NCI-H2196 (cell line): ENCODE results near the gene RNF135.
"Not testable (repeated sequence)": the region's sequence is repeated elsewhere in the genome, so short reads cannot be mapped to it uniquely, and the experiment has no call there.

ENCODE experiments used
- DNase-seq: peaks from one replicate; lab custom pipeline; 2025; ENCODE audit not compliant: unreplicated experiment; lab: John Stamatoyannopoulos, UW

Gene RNF135

DNA sequence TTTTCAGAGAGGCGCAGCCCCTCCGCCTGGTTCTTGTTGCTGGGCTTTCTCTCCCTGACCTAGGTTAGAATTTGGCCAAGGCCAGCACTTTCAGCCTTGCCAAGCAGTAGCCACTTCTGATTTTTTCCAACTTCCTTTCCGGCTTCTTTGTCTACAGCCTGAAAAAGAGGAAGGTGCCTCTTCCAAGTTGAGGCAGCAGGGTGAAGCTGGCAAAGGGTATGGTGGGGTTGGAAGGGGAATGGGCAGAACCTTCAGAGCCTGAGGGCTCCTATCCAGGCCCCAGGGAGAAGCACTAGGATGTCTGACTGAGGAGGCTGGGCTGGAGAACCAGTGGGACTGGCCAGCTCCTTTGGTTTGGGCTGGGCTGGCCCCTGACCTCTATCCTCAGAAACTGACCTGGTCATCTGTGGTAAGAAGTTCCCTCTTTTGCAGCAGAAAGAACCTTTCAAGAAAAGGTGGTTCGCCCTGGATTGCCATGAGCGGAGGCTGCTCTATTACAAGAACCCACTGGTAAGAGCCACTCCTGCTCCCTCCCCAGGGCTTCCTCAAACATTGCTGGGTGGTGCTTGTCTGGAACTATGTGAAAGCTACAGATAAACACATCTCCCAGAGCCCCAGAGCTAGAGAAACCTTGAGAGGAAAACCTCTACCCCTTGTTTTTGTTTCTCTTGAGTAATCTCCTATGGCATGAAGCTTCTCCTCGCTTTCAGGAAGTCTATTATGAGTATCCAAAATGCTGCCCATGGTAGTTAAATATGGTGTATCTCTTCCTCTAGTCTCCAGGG lies 16.6 kb upstream of the RNF135 start:
- DNase-seq = no peak

DNA sequence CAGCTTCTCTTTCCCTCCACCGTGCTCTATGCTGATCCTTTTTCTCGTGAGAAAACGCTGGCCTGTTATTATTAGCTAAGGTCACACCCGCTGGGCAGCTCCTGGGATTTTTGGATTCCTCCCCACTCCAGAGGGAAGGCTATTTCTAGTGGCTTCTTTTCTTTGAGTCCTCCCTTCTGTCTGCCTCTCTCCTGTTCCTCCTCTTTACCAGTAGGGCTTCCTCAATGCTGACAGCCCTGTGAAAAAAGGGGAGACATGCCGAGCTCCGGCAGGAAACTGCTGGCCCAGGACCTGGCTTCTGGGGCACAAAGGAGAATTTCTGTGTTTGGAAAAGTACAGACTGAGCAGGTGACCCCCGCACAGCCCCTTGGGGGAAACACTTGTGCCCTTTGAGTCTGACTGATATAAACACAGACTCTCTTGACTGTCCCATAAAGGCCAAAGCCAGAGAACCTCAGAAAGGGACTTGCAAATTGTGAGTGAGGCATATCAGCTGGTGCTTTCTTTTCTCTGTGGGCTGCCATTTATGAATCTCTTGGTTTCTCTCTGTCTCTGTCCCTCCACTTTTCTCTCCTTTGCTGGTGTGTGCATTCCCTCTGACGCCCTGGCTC lies 14.0 kb upstream of the RNF135 start:
- no peak for DNase-seq

DNA sequence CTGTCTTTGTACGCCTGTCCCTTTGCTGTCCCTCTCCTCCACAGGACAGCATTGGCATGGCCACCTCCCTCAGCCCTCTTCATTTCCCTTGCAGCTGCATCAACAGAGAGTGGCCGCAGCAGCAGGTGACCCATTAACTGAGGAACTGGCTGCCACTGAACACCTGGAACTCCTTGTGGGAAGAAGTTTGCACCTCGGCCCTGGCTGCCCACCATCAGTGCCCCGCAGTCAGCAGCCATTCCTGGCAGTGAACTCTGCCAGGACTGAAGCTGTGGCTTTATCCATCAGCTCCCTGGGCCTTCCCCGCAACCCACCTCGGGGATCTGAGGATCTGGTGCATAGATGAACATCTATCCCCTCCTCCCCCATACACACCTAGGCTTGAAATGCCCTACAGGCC lies 13.1 kb upstream of the RNF135 start:
- DNase-seq = no peak

DNA sequence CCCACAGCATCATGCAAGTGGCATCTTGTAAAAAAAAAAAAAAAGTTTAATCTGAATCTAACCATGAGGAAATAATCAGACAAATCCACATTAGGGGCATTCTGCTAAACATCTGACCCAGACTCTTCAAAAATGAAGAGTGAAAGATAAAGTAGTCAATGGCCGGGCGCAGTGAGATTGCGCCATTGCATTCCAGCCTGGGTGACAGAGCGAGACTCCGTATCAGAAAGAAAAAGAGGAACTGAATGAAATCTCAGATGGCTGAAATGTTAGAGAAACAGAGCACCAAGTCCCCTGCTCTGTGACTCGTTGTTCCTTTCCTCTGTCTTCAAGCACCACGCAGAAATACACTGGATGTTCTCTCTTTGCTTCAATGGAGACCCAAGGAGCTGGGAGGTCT lies 12.7 kb upstream of the RNF135 start:
- DNase-seq = no peak

DNA sequence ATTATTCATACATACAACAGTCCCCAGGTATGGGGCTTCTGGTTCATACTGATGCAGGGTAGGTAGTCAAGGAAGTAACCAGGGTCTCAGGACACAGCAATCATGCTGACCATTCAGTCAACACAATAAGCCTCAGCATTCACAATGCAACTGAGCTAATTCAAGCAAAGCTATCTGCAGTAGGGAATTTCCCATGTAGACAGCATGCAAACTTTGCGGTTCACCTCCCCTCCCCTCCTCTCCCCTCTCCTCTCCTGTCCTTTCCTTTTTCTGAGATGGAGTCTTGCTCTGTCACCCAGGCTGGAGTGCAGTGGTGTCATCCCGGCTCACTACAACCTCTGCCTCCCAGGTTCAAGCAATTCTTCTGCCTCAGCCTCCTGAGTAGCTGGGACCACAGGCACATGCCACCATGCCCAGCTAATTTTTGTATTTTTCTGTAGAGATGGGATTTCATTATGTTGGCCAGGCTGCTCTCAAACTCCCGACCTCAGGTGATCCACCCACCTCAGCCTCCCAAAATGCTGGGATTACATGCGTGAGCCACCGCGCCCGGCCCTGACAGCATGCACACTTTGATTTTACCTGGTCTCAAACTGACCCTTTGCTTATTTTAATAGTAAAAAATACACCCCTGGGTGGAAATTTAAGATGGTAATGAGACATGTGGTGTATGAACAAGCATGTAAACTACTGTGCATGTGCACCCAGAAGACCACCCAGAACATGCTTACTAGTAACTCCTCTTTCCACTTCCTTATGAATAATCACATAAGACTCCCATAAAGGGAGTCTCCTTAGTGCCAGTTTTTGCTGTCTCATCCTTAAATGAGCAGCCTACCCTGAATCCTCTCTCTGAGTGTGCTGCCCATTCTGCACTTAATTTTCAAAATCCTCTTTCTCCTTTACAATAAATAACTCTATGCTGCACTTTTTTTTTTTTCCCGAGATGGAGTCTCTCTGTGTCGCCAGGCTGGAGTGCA lies 9.3 kb upstream of the RNF135 start:
- DNase-seq = no peak

DNA sequence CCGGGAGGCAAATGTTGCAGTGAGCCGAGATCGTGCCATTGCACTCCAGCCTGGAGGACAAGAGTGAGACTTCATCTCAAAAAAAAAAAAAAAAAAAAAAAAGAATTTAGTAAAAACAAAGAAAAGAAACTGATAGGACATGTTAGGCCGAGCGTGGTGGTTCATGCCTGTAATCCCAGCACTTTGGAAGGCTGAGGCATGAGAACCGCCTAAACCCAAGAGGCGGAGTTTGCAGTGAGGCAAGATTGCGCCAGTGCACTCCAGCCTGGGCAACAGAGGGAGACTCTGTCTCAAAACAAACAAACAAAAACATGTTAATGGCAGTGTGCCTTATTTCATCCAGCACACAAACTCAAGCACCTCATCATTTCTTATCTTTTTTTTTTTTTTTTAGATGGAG lies 6.5 kb upstream of the RNF135 start:
- not testable (repeated sequence) for DNase-seq

DNA sequence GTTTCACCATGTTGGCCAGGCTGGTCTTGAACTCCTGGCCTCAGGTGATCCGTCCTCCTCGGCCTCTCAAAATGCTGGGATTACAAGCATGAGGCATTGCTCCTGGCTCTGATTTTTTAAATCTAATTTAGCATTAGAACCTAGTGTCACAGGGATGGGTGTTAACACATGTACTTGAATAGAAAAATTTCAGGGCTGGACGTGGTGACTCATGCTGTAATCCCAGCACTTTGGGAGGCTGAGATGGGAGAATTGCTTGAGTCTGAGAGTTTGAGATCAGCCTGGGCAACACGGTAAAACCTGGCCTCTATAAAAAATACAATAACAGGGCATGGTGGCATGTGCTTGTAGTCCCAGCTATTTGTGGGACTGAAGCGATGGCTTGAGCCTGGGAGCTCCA lies 6.0 kb upstream of the RNF135 start:
- DNase-seq = no peak

DNA sequence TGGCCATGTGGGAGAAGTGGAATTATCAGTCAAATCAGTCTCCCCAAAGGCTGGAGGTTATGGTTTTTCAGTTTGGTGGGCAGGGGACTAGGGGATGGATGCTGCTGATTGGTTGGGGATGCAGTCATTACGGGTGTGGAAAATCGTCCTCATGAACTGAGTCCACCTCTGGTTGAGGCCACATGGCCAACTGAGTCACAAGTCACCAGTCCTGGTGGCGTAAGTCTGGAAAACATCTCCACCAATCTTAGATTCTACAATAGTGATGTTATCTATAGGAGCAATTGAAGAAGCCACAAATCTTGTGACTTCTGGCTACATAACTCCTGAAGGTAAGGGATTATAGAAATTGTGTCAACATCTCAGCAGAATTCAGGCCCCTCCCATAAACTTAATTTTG lies 5.2 kb upstream of the RNF135 start:
- no peak for DNase-seq

DNA sequence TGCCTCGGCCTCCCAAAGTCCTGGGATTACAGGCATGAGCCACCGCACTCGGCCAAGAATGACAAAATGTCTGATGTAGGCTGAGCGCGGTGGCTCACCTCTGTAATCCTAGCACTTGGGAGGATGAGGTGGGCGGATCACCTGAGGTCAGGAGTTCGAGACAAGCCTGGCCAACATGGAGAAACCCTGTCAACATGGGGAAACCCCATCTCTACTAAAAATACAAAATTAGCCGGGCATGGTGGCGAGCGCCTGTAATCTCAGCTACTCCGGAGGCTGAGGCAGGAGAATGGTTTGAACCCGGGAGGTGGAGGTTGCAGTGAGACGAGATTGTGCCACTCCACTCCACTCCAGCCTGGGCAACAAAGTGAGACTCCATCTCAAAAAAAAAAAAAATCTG lies 2.9 kb upstream of the RNF135 start:
- DNase-seq = not testable (repeated sequence)

DNA sequence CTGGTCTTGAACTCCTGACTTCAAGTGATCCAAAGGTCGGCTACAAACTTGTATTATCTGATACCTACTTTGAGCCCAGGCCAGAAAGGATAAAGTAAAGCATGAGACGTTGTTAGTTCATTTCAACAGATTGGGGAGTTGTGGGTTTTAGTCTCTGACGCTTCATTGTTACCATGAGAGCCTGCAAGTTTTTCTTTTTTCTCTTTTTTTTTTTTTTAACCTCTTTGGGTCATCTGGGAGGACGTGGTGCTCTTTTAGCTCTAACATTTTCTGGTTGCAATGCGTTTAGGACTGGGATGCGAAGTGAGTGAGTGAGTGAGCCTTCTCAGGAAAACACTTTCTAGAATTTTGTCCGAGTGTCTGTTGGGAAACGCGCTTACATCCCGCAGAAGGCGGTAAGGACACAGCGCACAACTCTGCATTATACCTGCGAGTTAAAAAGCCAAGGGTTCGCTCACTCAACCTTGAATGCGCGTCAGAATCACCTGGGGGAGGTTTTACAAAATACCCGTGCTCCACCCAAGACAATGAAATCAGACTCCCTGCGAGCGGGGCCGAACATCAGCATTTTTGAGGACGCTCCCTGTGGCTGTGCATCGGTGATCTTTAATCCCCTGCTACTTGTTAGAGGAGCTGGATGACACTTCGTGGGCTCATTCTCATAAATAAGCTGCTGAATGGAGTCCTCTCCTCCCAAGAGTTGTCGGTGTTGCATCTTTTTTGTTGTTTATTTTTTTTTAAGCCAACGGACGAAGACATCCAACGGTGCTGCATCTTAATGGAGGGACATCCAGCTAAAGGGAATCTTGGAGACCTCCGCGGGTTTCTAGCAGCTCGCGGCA lies 629 bp upstream of the RNF135 start:
- DNase-seq = peak; percentile 58

DNA sequence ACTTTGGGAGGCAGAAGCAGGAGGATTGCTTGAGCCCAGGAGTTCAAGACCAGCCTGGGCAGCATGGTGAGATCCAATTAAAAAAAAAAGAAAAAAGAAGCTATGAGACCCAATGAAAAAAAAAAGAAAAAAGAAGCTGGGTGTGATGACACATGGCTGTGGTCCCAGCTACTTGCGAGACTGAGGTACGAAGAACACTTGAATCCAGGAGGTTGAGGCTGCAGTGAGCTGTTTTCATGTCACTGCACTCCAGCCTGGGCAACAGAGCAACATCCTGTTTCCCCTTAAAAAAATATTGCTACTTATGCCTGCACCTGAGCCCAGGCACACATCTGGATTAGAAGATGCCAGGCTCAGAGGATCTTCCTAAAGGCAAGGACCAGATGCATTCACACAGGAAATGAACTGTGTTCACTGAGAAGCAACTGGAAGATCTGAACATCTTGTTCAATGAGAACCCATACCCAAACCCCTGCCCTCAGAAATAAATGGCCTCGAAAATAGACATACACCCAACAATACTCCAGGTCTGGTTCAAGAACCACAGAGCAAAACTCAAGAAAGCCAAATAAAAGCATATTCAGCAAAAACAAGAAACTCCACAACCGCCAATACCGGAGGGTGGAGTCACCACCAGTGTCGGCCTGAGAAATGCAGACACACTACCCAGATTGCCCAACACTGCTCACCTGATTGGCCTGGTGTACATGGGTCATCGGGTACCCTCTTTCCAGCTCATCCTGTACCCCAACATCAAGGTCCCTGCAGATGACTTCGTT lies 4.4 kb downstream of the RNF135 start:
- DNase-seq = no peak

DNA sequence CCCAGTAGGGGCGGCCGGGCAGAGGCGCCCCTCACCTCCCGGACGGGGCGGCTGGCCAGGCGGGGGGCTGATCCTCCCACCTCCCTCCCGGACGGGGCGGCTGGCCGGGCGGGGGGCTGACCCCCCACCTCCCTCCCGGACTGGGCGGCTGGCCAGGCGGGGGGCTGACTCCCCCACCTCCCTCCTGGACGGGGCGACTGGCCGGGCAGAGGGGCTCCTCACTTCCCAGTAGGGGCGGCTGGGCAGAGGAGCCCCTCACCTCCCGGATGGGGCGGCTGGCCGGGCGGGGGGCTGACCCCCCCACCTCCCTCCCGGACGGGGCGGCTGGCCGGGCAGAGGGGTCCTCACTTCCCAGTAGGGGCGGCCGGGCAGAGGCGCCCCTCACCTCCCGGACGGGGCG lies 9.1 kb downstream of the RNF135 start:
- not testable (repeated sequence) for DNase-seq

DNA sequence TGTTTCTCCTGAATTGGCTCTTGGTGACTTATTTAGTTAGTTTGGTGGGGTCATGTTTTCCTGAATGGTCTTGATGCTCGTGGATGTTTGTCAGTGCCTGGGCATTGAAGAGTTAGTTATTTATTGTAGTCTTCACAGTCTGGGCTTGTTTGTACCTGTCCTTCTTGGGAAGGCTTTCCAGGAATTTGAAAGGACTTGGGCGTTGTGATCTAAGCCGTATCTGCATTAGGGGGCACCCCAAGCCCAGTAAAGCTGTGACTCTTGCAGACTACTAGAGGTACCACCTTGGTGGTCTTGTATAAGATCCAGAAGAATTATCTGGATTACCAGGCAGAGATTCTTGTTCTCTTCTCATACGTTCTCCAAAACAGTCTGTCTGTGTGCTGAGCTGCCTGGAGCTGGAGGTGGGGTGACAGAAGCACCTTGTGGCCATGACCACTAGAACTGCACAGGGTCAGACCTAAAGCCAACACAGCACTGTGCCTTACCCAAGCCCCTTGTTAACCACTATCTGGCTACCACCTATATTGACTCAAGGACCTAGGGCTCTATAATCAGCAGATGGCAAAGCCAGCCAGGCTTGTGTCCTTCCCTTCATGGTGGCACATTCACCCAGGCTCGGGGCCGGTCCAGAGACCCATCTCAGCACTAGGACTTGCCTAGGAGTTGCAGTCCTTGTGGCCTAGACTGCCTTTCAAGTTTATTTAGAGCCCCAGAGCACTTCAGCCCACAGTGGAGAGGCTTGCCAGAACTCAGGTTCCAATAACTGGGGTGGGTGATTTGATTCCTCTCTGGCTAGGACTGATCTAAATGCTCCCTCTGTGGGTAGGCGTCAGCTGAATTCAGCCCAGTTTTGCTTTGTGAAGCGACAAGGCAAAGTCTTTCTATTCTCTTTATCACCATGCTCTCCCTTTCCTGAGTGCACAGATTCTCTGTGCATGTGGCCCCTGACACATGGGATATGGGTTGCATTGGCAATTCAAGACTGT lies 11.0 kb downstream of the RNF135 start:
- DNase-seq = no peak

DNA sequence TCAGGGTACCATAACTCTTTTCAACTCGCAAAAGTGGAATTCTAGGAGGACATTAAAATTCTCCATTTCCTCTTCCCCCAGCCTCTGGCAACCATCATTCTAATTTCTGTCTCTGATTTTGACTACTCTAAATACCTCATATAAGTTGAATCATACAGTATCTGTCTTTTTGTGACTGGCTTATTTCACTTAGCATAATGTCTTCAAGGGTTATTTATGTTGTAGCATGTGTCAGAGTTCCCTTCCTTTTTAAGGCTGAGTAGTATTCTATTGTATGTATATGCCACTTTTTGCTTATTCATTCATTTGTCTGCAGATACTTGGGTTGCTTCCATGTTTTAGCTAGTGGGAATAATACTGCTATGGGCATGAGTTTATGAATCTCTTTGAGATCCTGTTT lies 12.0 kb downstream of the RNF135 start:
- no peak for DNase-seq

DNA sequence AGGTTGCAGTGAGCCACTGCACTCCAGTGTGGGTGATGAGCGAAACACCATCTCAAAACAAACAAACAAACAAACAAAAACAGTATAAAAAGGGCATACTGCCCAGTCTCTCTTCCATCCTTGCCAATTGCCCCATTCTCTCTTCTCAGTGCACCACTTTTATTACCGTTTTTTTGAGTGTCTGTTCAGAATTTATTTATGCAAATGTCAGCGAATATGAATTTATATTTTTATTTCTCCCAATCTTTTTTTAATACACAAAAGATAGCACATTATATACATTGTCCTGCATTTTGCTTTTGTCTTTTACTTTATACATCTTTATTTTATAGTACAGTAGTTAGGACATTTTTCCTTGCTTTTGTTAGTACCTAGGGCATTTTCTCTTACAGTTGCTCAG lies 19.6 kb downstream of the RNF135 start:
- no peak for DNase-seq

DNA sequence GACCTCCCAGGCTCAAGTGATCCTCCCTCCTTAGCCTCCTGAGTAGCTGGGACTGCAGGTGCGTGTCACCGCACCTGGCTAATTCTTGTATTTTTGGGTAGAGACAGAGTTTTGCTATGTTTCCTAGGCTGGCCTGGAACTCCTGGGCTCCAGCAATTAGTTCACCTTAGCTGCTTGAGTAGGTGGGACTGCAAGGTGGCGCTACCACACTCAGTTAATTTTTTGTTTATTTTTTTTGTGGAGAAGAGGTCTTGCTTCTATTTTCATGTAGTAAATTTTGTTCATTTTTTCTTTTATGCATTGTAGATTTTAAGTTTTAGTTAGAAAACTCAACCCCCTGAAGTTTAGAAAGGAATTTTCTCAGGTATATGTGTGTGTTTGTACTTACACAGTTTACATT lies 21.7 kb downstream of the RNF135 start:
- no peak for DNase-seq

DNA sequence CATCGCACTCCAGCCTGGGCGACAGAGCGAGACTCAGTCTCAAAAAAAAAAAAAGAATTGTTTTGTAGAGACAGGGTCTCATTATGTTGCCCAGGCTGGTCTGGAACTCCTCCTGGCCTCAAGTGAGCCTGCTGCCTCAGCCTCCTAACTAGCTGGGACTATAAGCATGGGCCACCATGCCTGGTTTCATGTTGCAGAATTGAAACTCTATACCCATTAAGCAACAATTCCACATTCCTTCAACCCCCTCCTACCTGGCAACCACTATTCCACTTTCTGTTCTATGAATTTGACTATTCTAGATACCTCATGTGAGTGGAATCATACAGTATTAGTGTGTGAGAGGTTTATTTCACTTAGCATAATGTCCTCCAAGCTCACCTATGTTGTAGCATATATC lies 24.5 kb downstream of the RNF135 start:
- DNase-seq = no peak

DNA sequence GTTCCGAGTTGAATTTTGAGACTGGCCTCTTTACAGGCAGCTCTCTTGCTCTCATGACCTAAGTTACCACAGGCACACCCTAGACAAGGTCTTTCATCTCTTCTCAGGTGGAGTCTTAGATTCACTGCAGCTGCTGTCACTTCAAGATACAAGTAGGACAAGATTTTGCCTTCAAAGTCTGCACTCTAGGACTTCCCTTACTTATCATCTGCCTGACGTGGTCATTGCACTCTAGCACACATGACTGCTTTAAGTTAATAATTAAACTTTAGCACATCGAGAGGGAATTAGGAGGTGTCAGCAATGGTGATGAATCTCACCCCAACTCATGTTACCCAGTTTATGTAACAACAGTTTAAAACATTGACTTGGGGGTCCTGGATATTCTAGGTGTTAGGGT lies 25.6 kb downstream of the RNF135 start:
- DNase-seq = no peak

DNA sequence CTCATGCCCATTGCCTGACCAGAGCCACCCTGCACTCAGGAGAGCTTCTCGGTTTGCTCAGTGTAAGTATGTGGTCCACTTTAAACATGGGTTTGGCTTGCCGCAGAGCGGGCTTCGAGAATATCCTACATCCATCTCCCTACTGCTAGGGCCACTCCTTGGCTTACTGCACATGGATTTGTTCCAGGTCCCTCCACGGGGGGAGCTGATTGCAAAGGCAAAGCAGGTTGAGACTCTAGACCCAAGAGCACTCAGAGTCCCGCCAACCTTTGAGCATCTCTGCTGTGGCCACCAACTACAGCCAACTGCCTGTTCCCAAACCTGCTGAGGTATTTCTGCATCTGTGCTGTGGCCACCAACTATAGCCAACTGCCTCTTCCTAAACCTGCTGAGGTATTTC lies 26.4 kb downstream of the RNF135 start:
- DNase-seq = no peak
